ENCODE measurements around the gene TTC16. TPM values are rescaled to one million over a fixed set of nuclear protein-coding genes. Genes with fewer than 3 reads are reported as not detected.
"Not testable (repeated sequence)": the region's sequence is repeated elsewhere in the genome, so short reads cannot be mapped to it uniquely, and the experiment has no call there.

TTC16 gene
- total RNA-seq, 4 donors from 2014 or later: under 0.01 to 0.17 (median 0.11) TPM; not detected in 1

DNA sequence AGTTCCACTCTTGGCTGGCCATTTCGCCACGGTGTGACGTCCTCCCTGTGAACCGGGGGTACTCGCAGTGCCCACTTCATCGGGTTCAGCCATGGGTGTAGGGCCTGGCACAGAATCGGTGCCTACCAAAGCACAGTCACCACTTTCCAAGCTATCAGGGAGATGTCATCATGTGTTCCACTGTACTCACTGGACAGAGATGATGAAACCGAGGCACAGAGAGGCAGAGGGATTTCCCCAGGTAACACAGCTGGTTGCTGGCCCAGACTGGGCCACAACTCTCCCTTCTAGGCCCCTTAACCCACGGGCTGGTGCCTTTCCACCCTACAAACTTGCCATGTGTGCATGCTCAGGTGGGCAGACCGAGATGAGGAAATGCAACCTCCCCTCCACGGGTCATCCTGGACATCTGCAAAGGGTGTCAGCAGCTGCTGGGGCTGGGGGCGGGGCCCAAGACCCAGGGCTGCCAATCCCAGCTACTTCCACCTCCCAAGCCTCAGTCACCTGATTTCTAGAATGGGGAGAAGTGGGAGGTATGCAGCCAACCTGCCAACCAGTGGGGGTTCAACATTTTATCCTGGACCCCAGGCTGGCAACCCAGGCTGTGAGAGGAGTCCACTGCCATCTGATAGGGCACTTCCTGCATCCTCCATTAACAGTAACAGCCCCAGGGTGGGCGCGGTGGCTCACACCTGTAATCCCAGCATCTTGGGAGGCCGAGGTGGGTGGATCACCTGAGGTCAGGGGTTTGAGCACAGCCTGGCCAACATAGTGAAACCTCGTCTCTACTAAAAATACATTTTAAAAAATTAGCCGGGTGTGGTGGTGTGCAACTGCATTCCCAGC, 63.5 kb downstream of the TTC16 start:
- no peaks in the 10 kb centered on the region for H3K9me3 ChIP-seq
- TF ChIP-seq POLR2A (IDR thresholded peaks at IDR 0.05; ENCODE audit: low read depth) (no peak), EP300 (IDR thresholded peaks at IDR 0.05) (no peak), POLR2AphosphoS5 (IDR thresholded peaks at IDR 0.05) (no peak)
- TF ChIP-seq, protein P1, sequence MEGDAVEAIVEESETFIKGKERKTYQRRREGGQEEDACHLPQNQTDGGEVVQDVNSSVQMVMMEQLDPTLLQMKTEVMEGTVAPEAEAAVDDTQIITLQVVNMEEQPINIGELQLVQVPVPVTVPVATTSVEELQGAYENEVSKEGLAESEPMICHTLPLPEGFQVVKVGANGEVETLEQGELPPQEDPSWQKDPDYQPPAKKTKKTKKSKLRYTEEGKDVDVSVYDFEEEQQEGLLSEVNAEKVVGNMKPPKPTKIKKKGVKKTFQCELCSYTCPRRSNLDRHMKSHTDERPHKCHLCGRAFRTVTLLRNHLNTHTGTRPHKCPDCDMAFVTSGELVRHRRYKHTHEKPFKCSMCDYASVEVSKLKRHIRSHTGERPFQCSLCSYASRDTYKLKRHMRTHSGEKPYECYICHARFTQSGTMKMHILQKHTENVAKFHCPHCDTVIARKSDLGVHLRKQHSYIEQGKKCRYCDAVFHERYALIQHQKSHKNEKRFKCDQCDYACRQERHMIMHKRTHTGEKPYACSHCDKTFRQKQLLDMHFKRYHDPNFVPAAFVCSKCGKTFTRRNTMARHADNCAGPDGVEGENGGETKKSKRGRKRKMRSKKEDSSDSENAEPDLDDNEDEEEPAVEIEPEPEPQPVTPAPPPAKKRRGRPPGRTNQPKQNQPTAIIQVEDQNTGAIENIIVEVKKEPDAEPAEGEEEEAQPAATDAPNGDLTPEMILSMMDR (IDR thresholded peaks at IDR 0.05): no peak
- peak overlapping the region; percentile 2 to 66 (median 52) for H3K27ac ChIP-seq (replicated peaks in 1 of 4)
- H3K36me3 ChIP-seq: no peaks in the 10 kb centered on the region
- H3K4me1 ChIP-seq: peaks cover 19 to 23% (median 23%) of the 10 kb centered on the region in 4 donors
- WGBS: 79% methylated on average over 5 of the region's 17 CpGs
- intact Hi-C loops (cut with DNase I): no loop called here
- H3K4me3 ChIP-seq: no peak overlapping the region
- no peaks in the 10 kb centered on the region for H3K27me3 ChIP-seq
- DNase-seq (ENCODE audit: extremely low spot score): no peak

DNA sequence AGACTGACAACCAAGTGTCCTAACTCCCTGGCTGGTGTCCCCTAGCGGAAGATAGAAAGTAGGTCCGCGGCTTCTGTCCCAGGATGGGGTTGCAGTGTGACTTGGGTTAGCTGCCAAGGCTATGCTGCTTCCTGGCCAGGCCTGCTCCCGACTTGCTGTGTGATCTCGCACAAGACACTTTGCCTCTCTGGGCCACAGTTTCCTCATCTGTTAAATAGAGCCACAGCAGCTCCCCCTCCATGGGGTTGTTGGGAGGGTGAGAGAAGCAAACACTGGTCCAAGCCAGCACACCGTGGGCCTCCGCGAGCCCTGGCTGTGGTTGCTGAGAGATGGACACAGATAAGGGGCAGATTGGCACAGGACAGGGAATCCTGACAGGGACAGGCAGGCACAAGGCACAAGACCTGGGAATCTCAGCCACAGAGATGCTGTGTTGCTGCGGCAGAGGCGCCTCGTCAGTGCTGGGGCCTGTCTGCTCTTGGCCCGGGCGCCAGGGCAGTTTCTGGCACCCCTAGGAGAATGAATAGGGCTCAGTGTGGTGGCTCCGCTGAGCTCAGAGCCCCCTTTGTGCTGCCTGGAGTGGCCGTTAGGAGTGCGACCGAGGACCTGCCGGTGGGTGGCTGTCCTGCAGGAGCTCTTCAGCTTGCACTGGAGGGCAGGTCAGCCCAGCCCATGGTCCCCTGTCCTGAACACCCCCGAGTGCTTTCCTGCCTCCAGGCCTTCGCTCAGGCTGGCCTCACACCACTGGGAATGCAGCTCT, 64.4 kb downstream of the TTC16 start:
- H3K36me3 ChIP-seq: no peaks in the 10 kb centered on the region
- H3K4me1 ChIP-seq: peaks cover 24 to 29% (median 29%) of the 10 kb centered on the region in 4 donors
- no peak for DNase-seq (ENCODE audit: extremely low spot score)
- H3K27me3 ChIP-seq: no peaks in the 10 kb centered on the region
- no peaks in the 10 kb centered on the region for H3K9me3 ChIP-seq
- intact Hi-C loops (cut with DNase I): no loop called here
- H3K27ac ChIP-seq (replicated peaks in 1 of 4): peak overlapping the region in 1 of 4 donors; percentile 9
- H3K4me3 ChIP-seq: no peak overlapping the region
- WGBS: 70% methylated on average over 10 of the region's 20 CpGs
- TF ChIP-seq POLR2AphosphoS5 (IDR thresholded peaks at IDR 0.05) (no peak), POLR2A (IDR thresholded peaks at IDR 0.05; ENCODE audit: low read depth) (no peak), EP300 (IDR thresholded peaks at IDR 0.05) (no peak)
- TF ChIP-seq, protein P1 (IDR thresholded peaks at IDR 0.05): no peak

DNA sequence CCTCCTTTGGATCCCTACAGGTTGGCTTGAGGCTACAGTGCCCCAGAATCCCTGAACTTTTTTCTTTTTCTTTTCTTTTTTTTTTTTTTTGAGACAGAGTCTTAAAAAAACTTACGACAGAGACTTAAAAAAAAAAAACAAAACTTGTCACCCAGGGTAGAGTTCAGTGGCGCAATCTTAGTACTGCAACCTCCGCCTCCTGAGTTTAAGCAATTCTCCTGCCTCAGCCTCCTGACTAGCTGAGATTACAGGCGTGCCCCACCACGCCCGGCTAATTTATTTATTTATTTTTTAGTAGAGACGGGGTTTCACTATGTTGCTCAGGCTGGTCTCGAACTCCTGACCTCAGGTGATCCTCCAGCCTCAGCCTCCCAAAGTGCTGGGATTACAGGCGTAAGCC, 65.0 kb downstream of the TTC16 start:
- H3K4me1 ChIP-seq: peaks cover 24 to 29% (median 29%) of the 10 kb centered on the region in 4 donors
- H3K4me3 ChIP-seq; H3K9me3 ChIP-seq; H3K27ac ChIP-seq (replicated peaks in 1 of 4); H3K27me3 ChIP-seq; H3K36me3 ChIP-seq; intact Hi-C loops (cut with DNase I); DNase-seq (ENCODE audit: extremely low spot score): not testable (repeated sequence)
- WGBS: 88% methylated on average over 9 of the region's 9 CpGs

Other genes starting within 250 kb of the TTC16 start
- 10 to 100 TPM; 17.2 to 34.0 (median 19.8) TPM for gene STXBP1, start 103.8 kb upstream of the TTC16 start, total RNA-seq
- under 1 TPM in 2 of 4 donors, not detected in 2; 0.26 to 0.42 TPM for gene CFAP157, start 9.1 kb upstream of the TTC16 start, total RNA-seq
- gene PTRH1, start 416 bp upstream of the TTC16 start, total RNA-seq: 10 to 100 TPM; 16.8 to 23.5 (median 20.5) TPM
- gene TOR2A, start 19.2 kb downstream of the TTC16 start, total RNA-seq: 1 to 10 TPM; 5.4 to 9.2 (median 7.0) TPM
- 10 to 100 TPM in 3 of 4 donors, 1 to 10 TPM in 1; 5.0 to 18.1 (median 14.3) TPM for gene SH2D3C, start 62.6 kb downstream of the TTC16 start, total RNA-seq
- 10 to 100 TPM; 54.4 to 79.6 (median 71.7) TPM for gene CDK9, start 70.0 kb downstream of the TTC16 start, total RNA-seq
- gene FPGS, start 86.8 kb downstream of the TTC16 start, total RNA-seq: 10 to 100 TPM; 36.1 to 56.3 (median 50.1) TPM
- gene ENG, start 138.6 kb downstream of the TTC16 start, total RNA-seq: 10 to 100 TPM; 36.5 to 91.2 (median 78.3) TPM
- gene AK1, start 161.6 kb downstream of the TTC16 start, total RNA-seq: 10 to 100 TPM; 37.4 to 75.0 (median 56.0) TPM
- 100 to 1,000 TPM in 3 of 4 donors, 10 to 100 TPM in 1; 95.9 to 169 (median 125) TPM for gene ST6GALNAC6, start 183.5 kb downstream of the TTC16 start, total RNA-seq
- gene ST6GALNAC4, start 201.0 kb downstream of the TTC16 start, total RNA-seq: 10 to 100 TPM; 20.3 to 44.8 (median 35.9) TPM
- gene PIP5KL1, start 214.7 kb downstream of the TTC16 start, total RNA-seq: 1 to 10 TPM; 1.3 to 2.8 (median 2.2) TPM
- gene DPM2, start 221.8 kb downstream of the TTC16 start, total RNA-seq: 10 to 100 TPM in 1 of 4 donors, 1 to 10 TPM in 3; 6.6 to 13.3 (median 8.5) TPM